Neural cell (in vitro differentiated cells): ENCODE results near the gene CCDC9B.

Experiments
- POLR2AphosphoS5 ChIP-seq: IDR thresholded peaks from 2 replicates; pipeline ENCODE4 v1.6.1; 2012
- TF ChIP-seq, protein P1 (sequence below): fragments of 450-650 bp; IDR thresholded peaks from 2 replicates; pipeline ENCODE4 v1.5.1; 2014; ENCODE audit warnings: antibody characterized with exemption, mild to moderate bottlenecking, moderate library complexity; ENCODE audit not compliant: poor library complexity, severe bottlenecking

GRCh38 chr15:40388941-40389823 lies 48.4 kb upstream of the CCDC9B start:
- TF ChIP-seq POLR2AphosphoS5 = no peak
- TF ChIP-seq, protein P1, sequence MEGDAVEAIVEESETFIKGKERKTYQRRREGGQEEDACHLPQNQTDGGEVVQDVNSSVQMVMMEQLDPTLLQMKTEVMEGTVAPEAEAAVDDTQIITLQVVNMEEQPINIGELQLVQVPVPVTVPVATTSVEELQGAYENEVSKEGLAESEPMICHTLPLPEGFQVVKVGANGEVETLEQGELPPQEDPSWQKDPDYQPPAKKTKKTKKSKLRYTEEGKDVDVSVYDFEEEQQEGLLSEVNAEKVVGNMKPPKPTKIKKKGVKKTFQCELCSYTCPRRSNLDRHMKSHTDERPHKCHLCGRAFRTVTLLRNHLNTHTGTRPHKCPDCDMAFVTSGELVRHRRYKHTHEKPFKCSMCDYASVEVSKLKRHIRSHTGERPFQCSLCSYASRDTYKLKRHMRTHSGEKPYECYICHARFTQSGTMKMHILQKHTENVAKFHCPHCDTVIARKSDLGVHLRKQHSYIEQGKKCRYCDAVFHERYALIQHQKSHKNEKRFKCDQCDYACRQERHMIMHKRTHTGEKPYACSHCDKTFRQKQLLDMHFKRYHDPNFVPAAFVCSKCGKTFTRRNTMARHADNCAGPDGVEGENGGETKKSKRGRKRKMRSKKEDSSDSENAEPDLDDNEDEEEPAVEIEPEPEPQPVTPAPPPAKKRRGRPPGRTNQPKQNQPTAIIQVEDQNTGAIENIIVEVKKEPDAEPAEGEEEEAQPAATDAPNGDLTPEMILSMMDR = no peak
